Measurements from ENCODE around the gene OR4E2. TPM values are rescaled to one million over a fixed set of nuclear protein-coding genes. Genes with fewer than 3 reads are reported as not detected.

Gene OR4E2
- total RNA-seq, 1 experiment from 2014 or later = not detected

- no TSS peak for BruUV-seq (replicated peaks)
- ChIA-PET CTCF (interaction anchor here (0.6 kb wide), 1 partner anchor 50 kb away, joined by 3 read pairs; no protein-coding TSS in a partner anchor), POLR2A (no interaction called here)
- Mint-ChIP-seq H3K27ac (ENCODE audit: low read depth, unreplicated experiment) (no peak overlapping the region), H3K4me1 (ENCODE audit: insufficient read depth, unreplicated experiment) (no peaks in the 10 kb centered on the region), H3K4me3 (ENCODE audit: unreplicated experiment) (no peak overlapping the region), H3K27me3 (ENCODE audit: insufficient read depth, unreplicated experiment) (peaks cover 41% of the 10 kb centered on the region), H3K9me3 (ENCODE audit: unreplicated experiment) (no peaks in the 10 kb centered on the region), H3K36me3 (ENCODE audit: insufficient read depth, unreplicated experiment) (no peaks in the 10 kb centered on the region)
- no peak for TF ChIP-seq CTCF (IDR thresholded peaks at IDR 0.05; ENCODE audit: unreplicated experiment)
- intact Hi-C loops (cut with micrococcal nuclease) = loop anchor here (10.0 kb wide), 2 partner anchors 62 to 102 kb away; no protein-coding TSS in a partner anchor
- no peak for DNase-seq (ENCODE audit: unreplicated experiment)
These were observed 11.0 kb upstream of the OR4E2 start for GRCh38 chr14:21642683-21643082.

- Mint-ChIP-seq H3K4me1 (ENCODE audit: insufficient read depth, unreplicated experiment) (no peaks in the 10 kb centered on the region), H3K4me3 (ENCODE audit: unreplicated experiment) (no peak overlapping the region), H3K27me3 (ENCODE audit: insufficient read depth, unreplicated experiment) (peaks cover 41% of the 10 kb centered on the region), H3K9me3 (ENCODE audit: unreplicated experiment) (no peaks in the 10 kb centered on the region), H3K27ac (ENCODE audit: low read depth, unreplicated experiment) (no peak overlapping the region), H3K36me3 (ENCODE audit: insufficient read depth, unreplicated experiment) (no peaks in the 10 kb centered on the region)
- BruUV-seq (replicated peaks) = no TSS peak
- no peak for TF ChIP-seq CTCF (IDR thresholded peaks at IDR 0.05; ENCODE audit: unreplicated experiment)
- ChIA-PET CTCF (interaction anchor here (0.6 to 0.9 kb wide), 2 partner anchors 50 to 831 kb away, joined by 3 to 7 read pairs; no protein-coding TSS in a partner anchor), POLR2A (interaction anchor here (0.6 kb wide), 1 partner anchor 11 kb away, joined by 4 read pairs; the partner anchor contains the start of gene OR4E2)
- DNase-seq (ENCODE audit: unreplicated experiment) = no peak
- intact Hi-C loops (cut with micrococcal nuclease) = loop anchor here (10.0 kb wide), 2 partner anchors 61 to 101 kb away; no protein-coding TSS in a partner anchor
These were observed 10.2 kb upstream of the OR4E2 start for GRCh38 chr14:21643407-21643806.

- ChIA-PET CTCF (interaction anchor here (0.7 kb wide), 1 partner anchor 65 kb away, joined by 4 read pairs; no protein-coding TSS in a partner anchor), POLR2A (interaction anchor here (0.5 kb wide), 1 partner anchor 9 kb away, joined by 3 read pairs; no protein-coding TSS in a partner anchor)
- intact Hi-C loops (cut with micrococcal nuclease) = loop anchor here (10.0 kb wide), 2 partner anchors 57 to 97 kb away; no protein-coding TSS in a partner anchor
- peaks cover 66% of the 10 kb centered on the region for H3K27me3 Mint-ChIP-seq (ENCODE audit: insufficient read depth, unreplicated experiment)
- no peak for TF ChIP-seq CTCF (IDR thresholded peaks at IDR 0.05; ENCODE audit: unreplicated experiment)
- H3K27ac Mint-ChIP-seq (ENCODE audit: low read depth, unreplicated experiment) = no peak overlapping the region
- H3K4me3 Mint-ChIP-seq (ENCODE audit: unreplicated experiment) = no peak overlapping the region
- H3K4me1 Mint-ChIP-seq (ENCODE audit: insufficient read depth, unreplicated experiment) = no peaks in the 10 kb centered on the region
- no peaks in the 10 kb centered on the region for H3K9me3 Mint-ChIP-seq (ENCODE audit: unreplicated experiment)
- no TSS peak for BruUV-seq (replicated peaks)
- H3K36me3 Mint-ChIP-seq (ENCODE audit: insufficient read depth, unreplicated experiment) = no peaks in the 10 kb centered on the region
- peak; percentile 13 for DNase-seq (ENCODE audit: unreplicated experiment)
These were observed 6.3 kb upstream of the OR4E2 start for GRCh38 chr14:21647380-21647779.

- no peak for DNase-seq (ENCODE audit: unreplicated experiment)
- Mint-ChIP-seq H3K27me3 (ENCODE audit: insufficient read depth, unreplicated experiment) (peaks cover 49% of the 10 kb centered on the region), H3K4me1 (ENCODE audit: insufficient read depth, unreplicated experiment) (no peaks in the 10 kb centered on the region), H3K36me3 (ENCODE audit: insufficient read depth, unreplicated experiment) (no peaks in the 10 kb centered on the region), H3K4me3 (ENCODE audit: unreplicated experiment) (no peak overlapping the region), H3K27ac (ENCODE audit: low read depth, unreplicated experiment) (no peak overlapping the region), H3K9me3 (ENCODE audit: unreplicated experiment) (no peaks in the 10 kb centered on the region)
- no peak for TF ChIP-seq CTCF (IDR thresholded peaks at IDR 0.05; ENCODE audit: unreplicated experiment)
- intact Hi-C loops (cut with micrococcal nuclease) = no loop called here
- BruUV-seq (replicated peaks) = no TSS peak
- CTCF ChIA-PET = interaction anchor here (1.0 kb wide), 1 partner anchor 15 kb away, joined by 3 read pairs; no protein-coding TSS in a partner anchor
- POLR2A ChIA-PET = no interaction called here
These were observed 1.3 kb upstream of the OR4E2 start for GRCh38 chr14:21652209-21652808.

All from MCF 10A (cell line).